Measurements from ENCODE around the gene ESYT1.

Gene ESYT1

DNA sequence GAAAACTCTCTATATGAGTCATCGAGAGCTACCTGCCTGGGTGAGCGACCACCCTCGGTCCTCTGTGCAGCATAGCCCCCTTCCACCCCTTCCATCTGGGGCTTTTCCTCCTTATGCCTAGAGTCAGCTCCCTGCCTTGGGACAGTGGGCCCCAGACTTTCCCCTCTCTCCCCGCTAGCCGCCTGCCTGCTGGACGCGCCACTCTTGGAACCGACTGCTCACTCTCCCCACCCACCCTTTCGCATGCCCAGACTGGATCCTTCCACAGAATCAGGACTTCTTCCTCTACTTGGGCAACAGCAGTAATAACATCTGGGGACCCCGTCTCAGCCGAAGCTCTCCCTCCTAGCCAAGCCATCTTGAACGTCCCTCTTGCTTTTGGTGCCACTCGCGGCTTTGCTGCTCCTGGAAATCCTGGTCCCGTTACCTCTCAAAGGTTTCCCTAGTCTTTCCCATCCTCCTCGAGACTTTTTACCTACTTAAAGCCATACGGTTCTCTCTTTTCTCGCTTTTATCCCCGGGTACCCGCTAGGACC is 671 bp downstream of the ESYT1 start:
- DNase-seq (ENCODE audit: low read depth in 2 of 2) = no peak

DNA sequence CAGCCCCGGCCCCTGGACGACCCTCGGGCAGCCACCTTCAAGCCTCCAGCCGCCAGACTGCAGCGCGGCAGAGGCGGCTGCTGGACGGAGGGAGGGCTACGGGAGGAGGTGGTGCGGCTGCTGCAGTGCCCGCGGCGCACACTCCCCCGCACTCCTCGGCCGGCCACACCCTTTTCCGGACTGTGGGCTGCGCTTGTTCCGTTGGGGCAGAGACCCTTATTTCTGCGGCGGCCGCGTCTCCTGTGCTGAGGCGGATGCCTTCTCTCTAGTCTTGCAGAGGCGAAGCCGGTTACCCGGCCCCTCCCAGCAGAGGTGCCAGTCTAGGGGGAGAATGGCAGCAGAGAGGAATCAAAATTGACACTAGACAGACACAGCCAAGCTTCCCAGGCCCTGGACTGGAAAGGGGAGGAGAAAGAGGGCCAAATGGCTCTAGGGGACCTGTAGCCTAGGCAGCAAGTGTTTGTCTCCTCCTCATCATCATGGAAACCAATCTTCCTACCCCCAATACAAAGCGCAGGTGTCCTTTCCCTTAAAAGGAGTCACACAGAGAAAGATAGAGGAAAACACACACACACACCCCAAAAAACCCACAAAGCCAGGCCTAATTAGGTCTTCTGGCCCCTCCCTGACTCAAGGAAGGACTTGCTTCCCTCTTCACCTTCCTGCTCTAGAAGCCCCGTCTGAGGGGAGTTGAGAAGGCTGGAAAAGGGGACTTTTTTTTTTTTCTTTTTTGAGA is 1.3 kb downstream of the ESYT1 start:
- DNase-seq (ENCODE audit: low read depth in 2 of 2) = peak; percentile 34 to 55

DNA sequence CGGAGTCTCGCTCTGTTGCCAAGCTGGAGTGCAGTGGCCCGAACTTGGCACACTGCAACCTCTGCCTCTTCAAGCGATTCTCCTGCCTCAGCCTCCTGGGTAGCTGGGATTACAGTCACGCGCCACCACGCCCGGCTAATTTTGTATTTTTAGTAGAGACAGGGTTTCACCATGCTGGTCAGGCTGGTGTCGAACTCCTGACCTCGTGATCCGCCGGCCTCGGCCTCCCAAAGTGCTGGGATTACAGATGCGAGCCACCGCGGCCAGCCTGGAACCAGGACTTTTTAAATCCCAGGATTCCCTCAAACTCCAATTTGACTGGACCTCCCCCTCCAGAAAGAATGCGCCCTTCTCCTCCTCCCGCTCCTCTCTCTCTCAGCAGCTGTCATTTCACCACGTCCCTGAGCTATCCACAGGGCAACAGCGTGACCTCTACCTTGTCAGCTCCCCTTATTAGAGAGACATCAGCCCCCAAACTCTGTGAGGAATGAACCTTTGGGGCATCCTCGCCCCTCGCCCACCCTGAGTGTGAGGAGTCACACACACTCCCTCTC is 2.0 kb downstream of the ESYT1 start:
- DNase-seq (ENCODE audit: low read depth in 2 of 2) = no peak

DNA sequence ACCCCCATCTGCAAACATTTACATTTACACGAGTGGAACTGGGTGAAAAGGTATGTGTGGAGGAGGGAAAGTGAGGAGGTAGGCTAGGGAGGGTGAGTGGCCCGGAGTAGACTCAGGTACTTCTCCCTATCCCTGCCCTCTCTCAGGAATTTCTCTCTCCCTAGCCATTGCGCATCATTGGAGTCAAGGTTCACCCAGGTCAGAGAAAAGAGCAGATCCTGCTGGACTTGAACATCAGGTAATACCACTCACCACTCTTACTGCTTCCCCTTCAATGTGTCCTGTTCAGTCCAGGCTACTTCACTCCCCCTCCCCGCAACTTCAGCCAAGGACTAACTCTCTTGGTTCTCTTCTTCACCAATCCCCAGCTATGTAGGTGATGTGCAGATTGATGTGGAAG is 2.8 kb downstream of the ESYT1 start:
- DNase-seq (ENCODE audit: low read depth in 2 of 2) = no peak

DNA sequence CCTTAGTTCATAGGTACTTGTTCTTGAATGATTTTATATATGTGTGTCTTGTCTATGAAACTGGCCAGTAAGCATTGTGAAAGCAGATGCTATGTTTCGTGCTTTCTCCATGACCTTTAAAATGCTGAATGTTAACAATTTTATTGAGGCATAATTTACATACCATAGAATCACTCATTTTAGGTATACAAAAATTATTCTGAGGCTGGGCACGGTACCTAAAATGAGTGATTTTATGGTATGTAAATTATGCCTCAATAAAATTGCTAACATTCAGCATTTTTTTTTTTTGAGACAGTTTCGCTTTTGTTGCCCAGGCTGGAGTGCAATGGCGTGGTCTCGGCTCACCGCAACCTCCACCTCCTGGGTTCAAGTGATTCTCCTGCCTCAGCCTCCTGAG is 6.8 kb downstream of the ESYT1 start:
- DNase-seq (ENCODE audit: low read depth in 2 of 2) = no peak

DNA sequence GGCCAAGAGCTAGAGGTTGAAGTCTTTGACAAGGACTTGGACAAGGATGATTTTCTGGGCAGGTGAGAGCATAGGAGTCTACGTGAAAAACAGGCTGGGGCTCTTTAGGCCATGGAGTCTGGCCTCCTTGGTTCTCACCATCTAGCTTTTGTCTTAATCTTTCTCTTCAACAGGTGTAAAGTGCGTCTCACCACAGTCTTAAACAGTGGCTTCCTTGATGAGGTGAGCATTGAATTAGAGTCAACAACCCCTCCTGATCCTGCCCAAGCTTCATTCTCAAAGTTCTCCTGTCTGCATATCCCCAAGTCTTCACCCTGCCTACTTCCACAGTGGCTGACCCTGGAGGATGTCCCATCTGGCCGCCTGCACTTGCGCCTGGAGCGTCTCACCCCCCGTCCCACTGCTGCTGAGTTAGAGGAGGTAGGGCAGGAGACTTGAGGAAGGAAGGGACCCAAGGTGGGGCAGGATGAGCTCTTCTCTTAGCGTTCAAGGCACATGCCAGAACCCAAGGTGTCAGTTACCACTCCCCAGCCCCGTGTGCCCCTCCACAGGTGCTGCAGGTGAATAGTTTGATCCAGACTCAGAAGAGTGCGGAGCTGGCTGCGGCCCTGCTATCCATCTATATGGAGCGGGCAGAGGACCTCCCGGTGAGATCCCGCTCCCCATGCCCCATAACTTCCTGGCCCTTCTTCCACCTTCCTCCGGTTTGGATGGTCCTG is 9.9 kb downstream of the ESYT1 start:
- DNase-seq (ENCODE audit: low read depth in 2 of 2) = no peak

DNA sequence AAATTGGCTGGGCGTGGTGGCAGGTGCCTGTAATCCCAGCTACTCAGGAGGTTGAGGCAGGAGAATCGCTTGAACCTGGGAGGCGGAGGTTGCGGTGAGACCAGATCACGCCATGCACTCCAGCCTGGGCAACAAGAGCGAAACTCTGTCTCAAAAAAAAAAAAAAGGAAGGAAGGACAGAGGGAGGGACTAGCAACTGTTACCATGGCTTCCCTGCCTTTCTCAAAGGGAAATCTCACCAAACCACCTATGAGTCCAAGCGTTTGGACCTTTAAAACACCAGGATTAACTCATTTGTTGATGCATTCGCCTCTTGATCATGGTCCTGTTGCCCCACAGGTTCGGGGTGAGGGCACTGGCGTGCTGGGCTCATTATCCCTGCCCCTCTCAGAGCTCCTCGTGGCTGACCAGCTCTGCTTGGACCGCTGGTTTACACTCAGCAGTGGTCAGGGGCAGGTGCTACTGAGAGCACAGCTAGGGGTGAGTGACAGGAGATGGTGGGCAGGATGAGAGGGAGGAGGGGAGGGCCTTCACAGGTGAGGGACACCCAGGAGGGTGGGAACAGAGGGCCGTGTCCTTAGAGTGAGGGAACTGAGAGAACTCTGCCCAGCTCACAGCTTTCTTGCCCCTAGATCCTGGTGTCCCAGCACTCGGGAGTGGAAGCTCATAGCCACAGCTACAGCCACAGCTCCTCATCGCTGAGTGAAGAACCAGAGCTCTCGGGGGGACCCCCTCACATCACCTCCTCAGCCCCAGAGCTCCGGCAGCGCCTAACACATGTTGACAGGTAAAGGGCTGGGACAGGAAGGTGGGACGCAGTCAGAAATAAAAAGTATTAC is 14.1 kb downstream of the ESYT1 start:
- no peak for DNase-seq (ENCODE audit: low read depth in 2 of 2)

DNA sequence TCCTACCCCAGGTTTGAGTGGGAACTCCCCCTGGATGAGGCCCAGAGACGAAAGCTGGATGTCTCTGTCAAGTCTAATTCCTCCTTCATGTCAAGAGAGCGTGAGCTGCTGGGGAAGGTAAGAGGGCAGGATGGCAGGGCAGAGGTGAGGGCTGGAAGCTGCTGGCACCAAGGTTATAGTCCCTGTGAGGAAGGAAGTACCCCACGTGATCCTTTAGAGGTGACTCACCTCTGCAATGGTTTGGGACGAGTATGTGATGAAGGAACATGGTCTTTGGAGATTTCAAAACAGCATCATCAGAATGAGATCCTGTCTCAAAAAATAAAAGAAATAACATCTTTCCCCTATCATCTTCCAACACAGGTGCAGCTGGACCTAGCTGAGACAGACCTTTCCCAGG is 15.2 kb downstream of the ESYT1 start:
- no peak for DNase-seq (ENCODE audit: low read depth in 2 of 2)

DNA sequence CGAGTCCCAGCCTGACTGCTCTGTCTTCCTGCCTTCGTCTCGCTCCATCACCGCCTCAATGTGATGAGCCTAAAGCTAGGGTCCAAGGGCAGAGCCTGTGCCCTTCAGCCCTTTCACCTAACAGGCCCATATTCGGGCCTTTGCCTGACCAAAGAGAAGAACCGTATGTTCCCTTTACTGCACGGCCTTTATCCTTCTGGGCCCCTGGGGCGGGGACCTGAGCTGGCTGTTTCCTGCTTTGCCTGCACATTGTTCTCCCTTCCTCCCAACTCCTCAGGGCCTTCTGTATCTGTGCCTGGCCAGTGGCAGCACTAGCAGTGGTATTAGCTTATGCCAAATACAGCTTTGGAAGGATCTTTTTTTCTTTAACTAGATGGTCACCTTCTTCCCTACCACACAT is 15.8 kb downstream of the ESYT1 start:
- no peak for DNase-seq (ENCODE audit: low read depth in 2 of 2)

DNA sequence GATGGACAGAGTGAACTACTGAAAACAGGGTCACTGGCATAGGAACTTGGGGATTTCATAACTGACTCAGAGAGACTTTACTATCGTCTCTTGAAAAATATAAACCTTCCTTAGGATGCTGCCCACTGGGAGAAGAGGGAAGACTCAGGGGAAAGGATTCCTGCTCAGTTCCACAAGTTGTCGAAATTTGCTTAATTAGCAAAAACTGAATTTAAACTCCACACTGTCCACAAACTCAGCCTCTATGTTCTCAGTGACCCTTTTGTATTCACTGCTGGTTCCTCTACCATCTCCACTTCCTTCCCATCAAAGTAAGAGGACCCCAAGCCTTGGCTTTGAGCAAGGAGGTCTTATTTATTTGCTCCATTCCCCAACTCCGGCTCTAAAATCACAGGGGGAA is 17.1 kb downstream of the ESYT1 start:
- DNase-seq (ENCODE audit: low read depth in 2 of 2) = no peak

DNA sequence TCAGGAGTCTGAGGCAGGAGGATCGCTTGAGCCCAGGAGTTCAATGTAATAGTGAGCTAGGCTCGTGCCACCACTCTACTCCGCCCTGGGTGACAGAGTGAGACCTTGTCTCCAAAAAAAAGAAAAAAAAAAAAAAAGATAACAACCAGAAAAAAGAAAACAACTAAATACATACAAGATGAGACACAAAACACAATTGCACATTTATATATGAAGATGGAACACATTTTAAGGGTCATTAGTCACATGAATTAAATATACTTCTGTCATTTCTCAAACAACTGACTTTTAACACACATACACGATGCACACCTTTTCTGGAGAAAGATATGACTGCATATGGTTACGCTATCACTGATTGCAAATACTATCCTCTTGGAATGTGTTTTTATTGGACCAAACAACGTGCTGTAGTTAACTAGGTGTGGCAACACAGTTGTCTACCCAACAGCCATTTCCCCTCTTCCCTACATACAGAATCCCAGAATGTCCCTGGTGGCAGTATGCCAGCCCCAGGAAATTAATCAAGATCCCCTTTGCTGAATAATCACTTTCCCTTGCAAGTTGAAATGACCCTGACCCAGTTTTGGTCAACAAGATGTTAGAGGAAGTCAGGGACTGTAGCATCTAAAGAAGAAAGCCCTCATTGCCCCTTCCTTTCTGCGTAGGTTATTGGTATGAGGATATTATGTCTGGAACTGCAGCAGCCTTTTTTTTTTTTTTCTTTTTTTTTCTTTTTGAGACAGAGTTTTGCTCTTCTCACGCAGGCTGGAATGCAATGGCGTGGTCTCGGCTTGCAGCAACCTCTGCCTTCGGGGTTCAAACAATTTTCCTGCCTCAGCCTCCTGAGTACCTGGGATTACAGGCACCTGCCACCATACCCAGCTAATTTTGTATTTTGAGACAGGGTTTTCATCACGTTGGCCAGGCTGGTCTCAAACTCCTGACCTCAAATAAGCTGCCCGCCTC is 18.7 kb downstream of the ESYT1 start:
- DNase-seq (ENCODE audit: low read depth in 2 of 2) = no peak

DNA sequence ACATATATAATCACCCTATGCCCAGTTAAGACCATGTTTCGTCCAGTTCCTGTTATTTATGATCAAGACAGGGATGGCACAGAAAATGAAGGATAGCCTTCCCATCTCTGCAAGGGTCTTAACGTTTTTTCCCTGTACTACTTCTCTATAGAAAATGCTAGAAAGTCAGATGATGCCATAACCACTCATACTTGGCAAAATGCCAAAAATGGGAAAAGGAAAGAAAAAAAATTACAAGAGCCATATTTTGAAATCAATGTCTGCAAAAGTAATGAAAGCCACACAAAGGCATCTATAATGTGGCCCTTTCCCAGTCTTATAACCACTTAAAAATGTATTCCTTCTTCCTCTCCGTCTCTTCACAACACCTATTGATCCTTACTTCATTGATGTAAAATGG is 22.5 kb downstream of the ESYT1 start:
- DNase-seq (ENCODE audit: low read depth in 2 of 2) = no peak

DNA sequence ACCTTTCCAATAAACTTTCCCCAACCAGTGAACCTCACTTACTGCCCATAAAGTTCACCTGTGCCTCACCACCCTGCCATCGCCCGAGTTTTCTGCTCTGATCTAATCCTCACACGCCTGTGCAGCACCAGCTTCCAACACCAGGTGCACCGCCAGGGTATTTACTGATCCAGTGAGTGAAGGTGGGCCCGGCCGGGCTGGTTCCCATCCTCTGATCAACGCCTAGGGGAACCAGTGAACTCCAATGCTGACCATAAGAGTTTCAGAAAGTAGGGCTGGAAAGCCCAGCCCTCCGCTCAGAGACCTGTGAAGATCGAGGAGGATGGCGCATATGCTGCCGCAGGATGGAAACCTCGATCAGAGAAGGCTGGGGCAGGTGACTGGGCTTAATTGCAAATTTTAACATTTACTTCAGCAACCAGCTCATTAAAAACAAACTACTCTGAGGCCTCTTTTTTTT is 23.6 kb downstream of the ESYT1 start:
- DNase-seq (ENCODE audit: low read depth in 2 of 2) = peak; percentile 66 to 67

DNA sequence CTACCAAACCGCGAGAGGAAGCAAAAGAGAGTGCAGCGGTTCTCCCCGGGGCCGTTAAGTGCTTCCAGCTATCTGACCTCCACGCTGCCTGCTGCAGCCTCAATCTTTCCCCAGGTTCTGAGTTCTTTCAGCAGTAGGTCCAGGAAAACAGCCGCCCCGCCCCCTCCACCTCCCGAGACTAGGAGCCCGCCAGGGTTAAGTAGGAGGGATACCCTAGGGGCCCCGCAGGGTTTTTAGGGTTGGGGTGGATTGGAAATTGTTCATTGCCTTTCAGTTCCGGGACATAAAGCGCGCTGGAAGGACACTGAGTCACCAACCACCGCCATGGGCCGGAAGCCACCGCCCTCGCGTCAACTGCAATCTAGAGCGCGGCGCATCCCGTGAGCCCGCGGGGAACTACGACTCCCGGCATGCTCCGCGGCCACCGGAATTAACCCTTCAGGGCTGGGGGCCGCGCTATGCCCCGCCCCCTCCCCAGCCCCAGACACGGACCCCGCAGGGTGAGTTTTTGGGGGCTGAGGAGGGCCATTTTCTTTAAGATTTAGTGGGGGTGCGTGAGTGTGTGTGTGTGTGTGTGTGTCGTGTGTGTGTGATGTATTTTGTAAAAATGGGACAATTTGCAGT is 24.2 kb downstream of the ESYT1 start, which contains the start of gene MYL6B:
TSS of gene MYL6B (plus strand) at position 456 of the 624 bp plus-strand sequence. CDS start 1,332 bp downstream, outside the sequence.
- peak; percentile 91 to 95 for DNase-seq (ENCODE audit: low read depth in 2 of 2)

DNA sequence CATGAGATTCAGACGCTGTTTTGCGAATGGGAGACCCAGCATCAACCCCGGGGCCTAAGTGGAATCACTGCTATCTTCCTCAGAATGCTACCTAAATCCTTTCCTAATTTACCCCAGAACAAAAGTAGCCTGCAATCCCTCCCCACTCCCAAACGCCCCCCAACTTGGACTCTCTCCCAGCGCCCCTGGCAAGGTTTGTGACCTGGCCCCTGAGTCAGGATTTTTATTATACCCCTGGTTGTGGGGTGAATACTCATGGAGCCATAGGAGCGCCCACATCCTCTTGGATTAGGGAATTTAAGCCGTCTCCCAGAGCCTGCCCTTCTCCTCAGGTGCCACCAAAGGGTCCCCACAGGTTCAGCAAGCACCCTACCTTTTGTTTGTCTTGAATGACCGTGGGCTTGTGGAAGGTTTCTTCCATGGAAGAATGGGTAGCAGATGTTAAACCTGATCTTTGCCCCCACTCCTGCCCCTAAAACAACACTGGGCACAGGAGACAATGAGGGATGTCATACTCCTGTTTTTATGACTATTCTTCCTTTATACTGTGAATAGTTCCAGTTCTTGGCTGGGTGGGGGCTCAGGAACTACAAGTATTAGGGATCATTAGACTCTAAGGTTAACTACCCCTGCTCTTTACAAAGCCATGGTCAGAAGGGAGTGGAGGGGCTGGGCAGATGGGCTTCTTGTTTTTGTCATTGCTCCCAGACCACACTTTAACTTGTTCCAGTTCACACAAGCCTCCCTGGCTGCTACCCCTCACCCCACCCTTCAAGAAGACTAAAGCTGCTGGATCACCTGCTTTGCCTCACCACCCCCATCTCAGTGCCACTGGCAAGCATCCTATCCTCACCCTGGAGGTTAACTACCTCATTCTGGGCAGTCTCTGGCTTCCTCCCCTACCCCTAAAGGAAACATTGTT is 24.9 kb downstream of the ESYT1 start:
- DNase-seq (ENCODE audit: low read depth in 2 of 2) = no peak

DNA sequence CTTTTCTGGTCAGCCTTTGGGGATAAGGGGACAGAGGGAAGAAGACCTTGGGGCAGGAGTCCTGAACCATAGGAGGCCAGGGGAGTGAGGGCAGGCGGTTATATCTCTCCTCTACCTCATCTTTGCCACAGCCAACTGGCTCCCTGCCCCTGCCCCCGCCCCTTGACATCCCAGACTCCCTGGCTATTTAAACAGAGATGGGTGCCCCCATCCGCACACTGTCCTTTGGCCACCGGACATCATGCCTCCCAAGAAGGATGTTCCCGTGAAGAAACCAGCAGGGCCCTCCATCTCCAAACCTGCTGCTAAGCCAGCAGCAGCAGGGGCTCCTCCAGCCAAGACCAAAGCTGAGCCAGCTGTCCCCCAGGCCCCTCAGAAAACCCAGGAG is 25.6 kb downstream of the ESYT1 start:
- no peak for DNase-seq (ENCODE audit: low read depth in 2 of 2)

DNA sequence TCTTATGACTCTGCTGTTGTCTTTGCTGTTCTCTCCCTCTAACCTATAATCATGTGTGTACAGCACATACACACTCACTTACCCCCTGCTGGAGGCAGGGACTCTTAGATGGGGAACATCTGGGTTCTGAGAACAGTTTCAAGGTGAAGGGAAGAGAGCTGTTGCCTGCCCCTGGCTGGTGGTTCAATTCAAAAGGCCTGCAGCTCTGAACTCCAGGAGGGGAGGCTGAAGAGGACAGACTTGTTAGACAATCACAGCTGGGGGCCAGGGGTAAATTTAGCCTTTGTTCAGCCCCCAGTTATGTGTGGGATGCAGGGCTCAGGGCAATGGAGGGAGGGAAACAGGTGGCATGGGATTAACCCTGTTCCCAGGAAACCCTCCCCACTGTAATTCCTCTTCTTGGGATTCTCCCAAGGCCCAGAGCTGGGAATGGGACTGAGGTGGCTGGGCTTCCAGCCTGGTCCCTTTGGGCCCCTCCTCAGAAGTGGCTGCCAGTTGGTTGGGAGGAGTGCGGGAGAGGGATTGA is 26.2 kb downstream of the ESYT1 start:
- DNase-seq (ENCODE audit: low read depth in 2 of 2) = no peak

DNA sequence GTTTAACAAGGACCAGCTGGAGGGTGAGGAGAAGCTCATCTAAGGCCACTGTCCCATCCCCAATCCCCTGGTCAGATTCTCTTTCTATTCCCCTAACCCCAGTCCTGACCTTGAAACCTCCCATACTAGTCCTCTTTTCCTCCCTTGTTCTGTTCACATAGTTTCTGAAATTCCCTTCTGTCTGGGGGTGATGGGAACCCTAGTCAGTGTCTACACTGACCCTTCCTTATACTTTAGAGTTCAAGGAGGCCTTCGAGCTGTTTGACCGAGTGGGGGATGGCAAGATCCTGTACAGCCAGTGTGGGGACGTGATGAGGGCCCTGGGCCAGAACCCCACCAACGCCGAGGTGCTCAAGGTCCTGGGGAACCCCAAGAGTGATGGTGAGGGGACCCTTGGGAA is 26.8 kb downstream of the ESYT1 start:
- DNase-seq (ENCODE audit: low read depth in 2 of 2) = no peak

Data from stimulated activated CD4-positive, alpha-beta T cell treated with anti-CD3 and anti-CD28 coated beads, Interleukin-4, amount 100 ng/mL, for 48 hours (primary cell).